GM10266 (cell line): ENCODE data around the gene MORN5.

Experiments used
- DNase-seq: peaks from one replicate; pipeline ENCODE4 v3.0.0; 2012; ENCODE audit errors: extremely low spot score
- TF ChIP-seq, protein P1 (sequence below): IDR thresholded peaks from 2 replicates; pipeline ENCODE4 v1.5.1; 2012; ENCODE audit warnings: mild to moderate bottlenecking, low read depth; ENCODE audit not compliant: control insufficient read depth, insufficient read depth; ENCODE audit errors: missing control alignments

MORN5 gene

GRCh38 chr9:122248448-122248865 is 88.7 kb downstream of the MORN5 start:
- no peak for DNase-seq
- TF ChIP-seq, protein P1, sequence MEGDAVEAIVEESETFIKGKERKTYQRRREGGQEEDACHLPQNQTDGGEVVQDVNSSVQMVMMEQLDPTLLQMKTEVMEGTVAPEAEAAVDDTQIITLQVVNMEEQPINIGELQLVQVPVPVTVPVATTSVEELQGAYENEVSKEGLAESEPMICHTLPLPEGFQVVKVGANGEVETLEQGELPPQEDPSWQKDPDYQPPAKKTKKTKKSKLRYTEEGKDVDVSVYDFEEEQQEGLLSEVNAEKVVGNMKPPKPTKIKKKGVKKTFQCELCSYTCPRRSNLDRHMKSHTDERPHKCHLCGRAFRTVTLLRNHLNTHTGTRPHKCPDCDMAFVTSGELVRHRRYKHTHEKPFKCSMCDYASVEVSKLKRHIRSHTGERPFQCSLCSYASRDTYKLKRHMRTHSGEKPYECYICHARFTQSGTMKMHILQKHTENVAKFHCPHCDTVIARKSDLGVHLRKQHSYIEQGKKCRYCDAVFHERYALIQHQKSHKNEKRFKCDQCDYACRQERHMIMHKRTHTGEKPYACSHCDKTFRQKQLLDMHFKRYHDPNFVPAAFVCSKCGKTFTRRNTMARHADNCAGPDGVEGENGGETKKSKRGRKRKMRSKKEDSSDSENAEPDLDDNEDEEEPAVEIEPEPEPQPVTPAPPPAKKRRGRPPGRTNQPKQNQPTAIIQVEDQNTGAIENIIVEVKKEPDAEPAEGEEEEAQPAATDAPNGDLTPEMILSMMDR, result no peak
